ENCODE data around the gene INPP5D.

Gene INPP5D

GRCh38 chr2:233059797-233060500 lies at the start of gene INPP5D:
TSS of gene INPP5D (plus strand) at chr2:233060342. CDS start at chr2:233060479, 137 bp downstream.
- Histone ChIP-seq H3K36me3 (peaks cover 8 to 31% (median 21%) of the 10 kb centered on the region in 11 experiments; a peak in 20 of 22 replicates), H3K9me3 (replicated peaks in 1 of 11) (no peaks in the 10 kb centered on the region), H3K4me3 (peak within 1 kb of the TSS; percentile 74 to 98 (median 88)), H3K9ac (peak within 1 kb of the TSS; percentile 85 to 96 (median 90)), H4K20me1 (peaks cover 27 to 46% (median 41%) of the 10 kb centered on the region in 11 experiments), H3K4me1 (peaks cover 43 to 54% (median 50%) of the 10 kb centered on the region in 10 experiments), H3K4me2 (peak within 1 kb of the TSS; percentile 86 to 100 (median 98)), H3K27ac (peak within 1 kb of the TSS; percentile 84 to 99 (median 94)), H3K27me3 (no peaks in the 10 kb centered on the region)
- no peak for TF ChIP-seq Cebpa-rat (IDR thresholded peaks at IDR 0.05)

- peak overlapping the region in 2 of 11 experiments; percentile 6 to 16; a peak in 3 of 22 replicates for H3K9ac ChIP-seq
- TF ChIP-seq Cebpa-rat (IDR thresholded peaks at IDR 0.05), result no peak
These were observed 49.4 kb upstream of the INPP5D start for GRCh38 chr2:233010569-233011267.

GRCh38 chr2:233011268-233011650 lies 48.9 kb upstream of the INPP5D start:
- Histone ChIP-seq H3K4me2 (peak overlapping the region; percentile 67 to 92 (median 82)), H3K9me3 (replicated peaks in 1 of 11) (no peaks in the 10 kb centered on the region)

More at GRCh38 chr2:233010569-233011267, 49.4 kb upstream of the INPP5D start:
- Histone ChIP-seq H3K4me3 (0 out of 20 replicates have a peak overlapping the region, but pooled peaks of 1 of the 10 experiments have one; percentile 21), H3K9me3 (replicated peaks in 1 of 11) (no peaks in the 10 kb centered on the region), H4K20me1 (peaks cover 0 to 13% (median 0%) of the 10 kb centered on the region in 11 experiments; a peak in 1 of 22 replicates), H3K4me2 (peak overlapping the region; percentile 67 to 92 (median 82)), H3K27ac (peak overlapping the region in 4 of 11 experiments; percentile 10 to 47 (median 26); a peak in 5 of 22 replicates), H3K27me3 (no peaks in the 10 kb centered on the region), H3K36me3 (no peaks in the 10 kb centered on the region), H3K4me1 (peaks cover 26 to 33% (median 29%) of the 10 kb centered on the region in 10 experiments)

GRCh38 chr2:233011702-233012131 lies 48.4 kb upstream of the INPP5D start:
- no peak for TF ChIP-seq Cebpa-rat (IDR thresholded peaks at IDR 0.05)
- peak overlapping the region in 9 of 11 experiments; percentile 10 to 60 (median 44); a peak in 17 of 22 replicates for H3K27ac ChIP-seq
- peaks cover 0 to 13% (median 0%) of the 10 kb centered on the region in 11 experiments; a peak in 1 of 22 replicates for H4K20me1 ChIP-seq
- peak overlapping the region in 4 of 11 experiments; percentile 4 to 38 (median 20); a peak in 3 of 22 replicates for H3K9ac ChIP-seq
- H3K4me3 ChIP-seq, result peak overlapping the region in 1 of 10 experiments; percentile 21; a peak in 1 of 20 replicates
- no peaks in the 10 kb centered on the region for H3K36me3 ChIP-seq
- H3K27me3 ChIP-seq, result no peaks in the 10 kb centered on the region
- no peaks in the 10 kb centered on the region for H3K9me3 ChIP-seq (replicated peaks in 1 of 11)
- peaks cover 26 to 33% (median 29%) of the 10 kb centered on the region in 10 experiments for H3K4me1 ChIP-seq
- peak overlapping the region; percentile 67 to 92 (median 82) for H3K4me2 ChIP-seq

More at GRCh38 chr2:233011268-233011650, 48.9 kb upstream of the INPP5D start:
- Histone ChIP-seq H3K4me3 (peak overlapping the region in 1 of 10 experiments; percentile 21; a peak in 1 of 20 replicates), H3K4me1 (peaks cover 26 to 33% (median 29%) of the 10 kb centered on the region in 10 experiments), H4K20me1 (peaks cover 0 to 13% (median 0%) of the 10 kb centered on the region in 11 experiments; a peak in 1 of 22 replicates), H3K27ac (peak overlapping the region in 6 of 11 experiments; percentile 10 to 60 (median 44); a peak in 7 of 22 replicates), H3K27me3 (no peaks in the 10 kb centered on the region), H3K36me3 (no peaks in the 10 kb centered on the region), H3K9ac (peak overlapping the region in 2 of 11 experiments; percentile 6 to 13; a peak in 3 of 22 replicates)
- no peak for TF ChIP-seq Cebpa-rat (IDR thresholded peaks at IDR 0.05)

GRCh38 chr2:233012301-233012971 lies 47.7 kb upstream of the INPP5D start:
- H3K27ac ChIP-seq, result peak overlapping the region in 10 of 11 experiments; percentile 2 to 60 (median 41); a peak in 18 of 22 replicates
- 0 out of 20 replicates have a peak overlapping the region, but pooled peaks of 1 of the 10 experiments have one; percentile 23 for H3K4me3 ChIP-seq
- peaks cover 26 to 33% (median 29%) of the 10 kb centered on the region in 10 experiments for H3K4me1 ChIP-seq
- H3K27me3 ChIP-seq, result no peaks in the 10 kb centered on the region
- peak overlapping the region in 5 of 11 experiments; percentile 4 to 38 (median 27); a peak in 3 of 22 replicates for H3K9ac ChIP-seq
- H3K9me3 ChIP-seq (replicated peaks in 1 of 11), result peaks cover 0 to 5% (median under 1%) of the 10 kb centered on the region in 11 experiments; a peak in 5 of 22 replicates
- peaks cover 0 to 13% (median 0%) of the 10 kb centered on the region in 11 experiments; a peak in 1 of 22 replicates for H4K20me1 ChIP-seq
- TF ChIP-seq Cebpa-rat (IDR thresholded peaks at IDR 0.05), result no peak
- H3K36me3 ChIP-seq, result no peaks in the 10 kb centered on the region
- H3K4me2 ChIP-seq, result peak overlapping the region; percentile 67 to 92 (median 82)

- Histone ChIP-seq H4K20me1 (peaks cover 0 to 13% (median 0%) of the 10 kb centered on the region in 11 experiments; a peak in 1 of 22 replicates), H3K9ac (peak within 1 kb of the TSS in 5 of 11 experiments; percentile 4 to 38 (median 27); a peak in 3 of 22 replicates), H3K4me1 (peaks cover 26 to 33% (median 29%) of the 10 kb centered on the region in 10 experiments), H3K27ac (peak within 1 kb of the TSS in 10 of 11 experiments; percentile 2 to 60 (median 41); a peak in 18 of 22 replicates), H3K27me3 (no peaks in the 10 kb centered on the region), H3K4me3 (0 out of 20 replicates have a peak within 1 kb of the TSS, but pooled peaks of 1 of the 10 experiments have one; percentile 23), H3K4me2 (peak within 1 kb of the TSS; percentile 67 to 92 (median 82)), H3K9me3 (replicated peaks in 1 of 11) (peaks cover 0 to 11% (median 6%) of the 10 kb centered on the region in 11 experiments; a peak in 14 of 22 replicates), H3K36me3 (no peaks in the 10 kb centered on the region)
- no peak for TF ChIP-seq Cebpa-rat (IDR thresholded peaks at IDR 0.05)
These were observed 47.1 kb upstream of the INPP5D start, which contains the start of gene NGEF for GRCh38 chr2:233013027-233013461. TSS of gene NGEF (minus strand) at chr2:233013256. CDS start at chr2:232974890, 38,366 bp downstream.

- H3K9ac ChIP-seq, result no peak overlapping the region
- peaks cover 26 to 33% (median 29%) of the 10 kb centered on the region in 10 experiments for H3K4me1 ChIP-seq
- no peaks in the 10 kb centered on the region for H3K36me3 ChIP-seq
- TF ChIP-seq Cebpa-rat (IDR thresholded peaks at IDR 0.05), result no peak
- peaks cover 0 to 17% (median 10%) of the 10 kb centered on the region in 11 experiments; a peak in 14 of 22 replicates for H3K9me3 ChIP-seq (replicated peaks in 1 of 11)
- no peak overlapping the region for H3K27ac ChIP-seq
- peaks cover 0 to 13% (median 0%) of the 10 kb centered on the region in 11 experiments; a peak in 1 of 22 replicates for H4K20me1 ChIP-seq
- no peaks in the 10 kb centered on the region for H3K27me3 ChIP-seq
- no peak overlapping the region for H3K4me2 ChIP-seq
- no peak overlapping the region for H3K4me3 ChIP-seq
These were observed 46.5 kb upstream of the INPP5D start for GRCh38 chr2:233013650-233014049.

All from BLaER1 treated with 17β-estradiol and CSF1 and Interleukin-3, amounts not matched to agents 10 nM and 100 nM (cell line).